Activated CD8-positive, alpha-beta T cell treated with anti-CD3 and anti-CD28 coated beads for 36 hours (primary cell): ENCODE results near the gene GCGR. TPM values are rescaled to one million over a fixed set of nuclear protein-coding genes. Genes with fewer than 3 reads are reported as not detected.

ENCODE experiments used
- ATAC-seq: fragments of 200-7000 bp; cut with Tn5 transposase; one replicate; pipeline ENCODE4 v1.10.0; 2021; ENCODE audit warnings: mild to moderate bottlenecking, moderate library complexity
- CTCF ChIA-PET: fragments of 350-600 bp; sonication (Branson Sonifier 250); formaldehyde crosslinking; loops from one replicate; lab custom pipeline; 2021; ENCODE audit warnings: antibody characterized with exemption; lab: Charles Lee
- POLR2A ChIA-PET: fragments of 350-600 bp; sonication (Branson Sonifier 250); formaldehyde crosslinking; loops from one replicate; lab custom pipeline; 2021; ENCODE audit warnings: antibody characterized with exemption; lab: Charles Lee
- DNase-seq: peaks from one replicate; pipeline ENCODE4 v3.0.0-alpha.2; 2020
- H3K27ac Mint-ChIP-seq: one replicate; pipeline ENCODE4 v1.8.0; 2021; ENCODE audit warnings: mild to moderate bottlenecking, mixed read lengths
- H3K27me3 Mint-ChIP-seq: one replicate; pipeline ENCODE4 v1.8.0; 2021; ENCODE audit warnings: mixed read lengths
- H3K36me3 Mint-ChIP-seq: one replicate; pipeline ENCODE4 v1.8.0; 2021; ENCODE audit warnings: low read depth, mixed read lengths
- H3K4me1 Mint-ChIP-seq: one replicate; pipeline ENCODE4 v1.8.0; 2021; ENCODE audit warnings: low read depth, mixed read lengths
- H3K4me3 Mint-ChIP-seq: one replicate; pipeline ENCODE4 v1.8.0; 2021; ENCODE audit warnings: mild to moderate bottlenecking, moderate library complexity, mixed read lengths
- H3K9me3 Mint-ChIP-seq: one replicate; pipeline ENCODE4 v1.8.0; 2021; ENCODE audit warnings: mixed read lengths
- intact Hi-C: fragments of 100-400 bp; cut with micrococcal nuclease; formaldehyde crosslinking; loops from one replicate; pipeline ENCODE4 v1.10.0; 2022
- total RNA-seq, 2 experiments: library from RNA; stranded (reverse); gene quantifications; one replicate each; pipeline ENCODE4 v1.2.3, GENCODE V29; 2021
- TF ChIP-seq, protein P1 (sequence below): fragments of 200-600 bp; IDR thresholded peaks from one replicate; pipeline ENCODE4 v1.8.0; 2022; ENCODE audit warnings: antibody characterized with exemption, mild to moderate bottlenecking

GCGR gene
- total RNA-seq, 2 experiments from 2014 or later = not detected

DNA sequence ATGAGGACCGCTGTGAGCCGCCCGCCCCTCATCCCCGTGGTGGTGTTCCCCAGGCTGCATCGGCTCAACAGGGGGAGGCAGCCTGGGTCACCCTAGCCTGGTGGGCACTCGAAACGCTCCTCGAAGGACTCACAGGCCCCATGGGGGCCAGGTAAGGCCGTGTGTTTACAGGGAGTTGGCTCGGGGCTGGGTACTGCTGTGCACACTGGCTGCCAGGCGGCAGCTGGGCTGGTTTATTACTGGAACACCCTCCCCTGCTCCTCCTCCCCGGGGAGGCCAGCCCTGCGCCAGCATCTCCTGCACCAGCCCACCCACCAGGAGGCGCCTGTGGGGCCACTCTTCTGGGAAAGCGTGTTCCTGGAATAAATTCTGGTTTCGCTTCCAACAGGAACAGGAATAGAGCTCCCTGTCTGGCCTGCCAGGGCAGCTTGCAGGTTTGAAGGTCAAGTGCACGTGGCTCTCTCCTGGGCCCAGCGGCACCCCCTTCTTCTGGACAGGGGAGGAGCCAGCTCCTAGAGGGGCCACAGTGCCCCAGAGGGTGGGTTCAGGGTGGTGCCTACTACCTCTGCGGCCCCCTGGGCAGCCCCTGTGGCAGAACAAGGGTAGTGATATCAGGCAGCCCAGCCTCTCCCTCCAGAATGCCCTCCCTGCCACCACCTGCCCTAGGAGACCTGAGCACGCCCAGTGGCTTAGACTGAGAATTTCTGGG is 17.8 kb downstream of the GCGR start:
- peak; percentile 52 for DNase-seq
- POLR2A ChIA-PET = interaction anchor here (1.2 kb wide), 1 partner anchor 14 kb away, joined by 4 read pairs; no protein-coding TSS in a partner anchor
- Mint-ChIP-seq H3K27ac (no peak overlapping the region), H3K36me3 (peaks cover 1% of the 10 kb centered on the region), H3K4me3 (no peak overlapping the region), H3K4me1 (peaks cover 6% of the 10 kb centered on the region), H3K27me3 (peaks cover 4% of the 10 kb centered on the region), H3K9me3 (no peaks in the 10 kb centered on the region)
- CTCF ChIA-PET = no interaction called here
- TF ChIP-seq, protein P1, sequence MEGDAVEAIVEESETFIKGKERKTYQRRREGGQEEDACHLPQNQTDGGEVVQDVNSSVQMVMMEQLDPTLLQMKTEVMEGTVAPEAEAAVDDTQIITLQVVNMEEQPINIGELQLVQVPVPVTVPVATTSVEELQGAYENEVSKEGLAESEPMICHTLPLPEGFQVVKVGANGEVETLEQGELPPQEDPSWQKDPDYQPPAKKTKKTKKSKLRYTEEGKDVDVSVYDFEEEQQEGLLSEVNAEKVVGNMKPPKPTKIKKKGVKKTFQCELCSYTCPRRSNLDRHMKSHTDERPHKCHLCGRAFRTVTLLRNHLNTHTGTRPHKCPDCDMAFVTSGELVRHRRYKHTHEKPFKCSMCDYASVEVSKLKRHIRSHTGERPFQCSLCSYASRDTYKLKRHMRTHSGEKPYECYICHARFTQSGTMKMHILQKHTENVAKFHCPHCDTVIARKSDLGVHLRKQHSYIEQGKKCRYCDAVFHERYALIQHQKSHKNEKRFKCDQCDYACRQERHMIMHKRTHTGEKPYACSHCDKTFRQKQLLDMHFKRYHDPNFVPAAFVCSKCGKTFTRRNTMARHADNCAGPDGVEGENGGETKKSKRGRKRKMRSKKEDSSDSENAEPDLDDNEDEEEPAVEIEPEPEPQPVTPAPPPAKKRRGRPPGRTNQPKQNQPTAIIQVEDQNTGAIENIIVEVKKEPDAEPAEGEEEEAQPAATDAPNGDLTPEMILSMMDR = peak; percentile 26
- intact Hi-C loops = no loop called here
- peak; percentile 70 for ATAC-seq

DNA sequence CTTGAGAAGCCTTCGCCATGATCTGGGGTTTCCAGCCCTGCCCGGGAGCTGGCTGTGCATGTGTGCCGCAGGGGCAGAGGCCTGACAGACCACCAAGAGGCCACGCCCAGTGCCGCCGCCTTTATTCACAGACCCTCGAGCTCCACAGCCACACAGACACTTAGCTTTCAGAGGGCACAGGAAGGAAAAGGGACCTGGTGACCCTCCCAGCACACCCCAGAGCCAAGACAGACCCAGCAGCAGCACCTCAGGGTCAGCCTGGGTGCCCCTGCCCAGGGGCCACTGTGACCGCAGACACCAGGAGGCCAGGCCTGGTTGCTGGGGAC is 18.3 kb downstream of the GCGR start:
- no peaks in the 10 kb centered on the region for H3K9me3 Mint-ChIP-seq
- POLR2A ChIA-PET = interaction anchor here (1.0 to 1.2 kb wide), 2 partner anchors 14 to 157 kb away, joined by 3 to 4 read pairs; no protein-coding TSS in a partner anchor
- CTCF ChIA-PET = no interaction called here
- no peak overlapping the region for H3K27ac Mint-ChIP-seq
- ATAC-seq (no peak), DNase-seq (no peak)
- intact Hi-C loops = no loop called here
- H3K4me3 Mint-ChIP-seq = no peak overlapping the region
- peaks cover 6% of the 10 kb centered on the region for H3K4me1 Mint-ChIP-seq
- TF ChIP-seq, protein P1 = no peak
- peaks cover 1% of the 10 kb centered on the region for H3K36me3 Mint-ChIP-seq
- H3K27me3 Mint-ChIP-seq = peaks cover 4% of the 10 kb centered on the region

- CTCF ChIA-PET = no interaction called here
- TF ChIP-seq, protein P1 = no peak
- DNase-seq = no peak
- intact Hi-C loops = no loop called here
- POLR2A ChIA-PET = interaction anchor here (1.0 kb wide), 1 partner anchor 158 kb away, joined by 3 read pairs; no protein-coding TSS in a partner anchor
- H3K9me3 Mint-ChIP-seq = no peaks in the 10 kb centered on the region
- H3K4me3 Mint-ChIP-seq = no peak overlapping the region
- H3K4me1 Mint-ChIP-seq = peaks cover 6% of the 10 kb centered on the region
- ATAC-seq = no peak
- H3K36me3 Mint-ChIP-seq = peaks cover 1% of the 10 kb centered on the region
- H3K27me3 Mint-ChIP-seq = no peaks in the 10 kb centered on the region
- no peak overlapping the region for H3K27ac Mint-ChIP-seq
These were observed 19.3 kb downstream of the GCGR start for GRCh38 chr17:81822996-81823819.

GRCh38 chr17:81823820-81824550 is 20.0 kb downstream of the GCGR start:
- TF ChIP-seq, protein P1 = no peak
- ChIA-PET POLR2A (interaction anchor here (0.8 kb wide), 1 partner anchor 9 kb away, joined by 3 read pairs; the partner anchor contains the start of gene MCRIP1), CTCF (no interaction called here)
- intact Hi-C loops = no loop called here
- peaks cover 1% of the 10 kb centered on the region for H3K36me3 Mint-ChIP-seq
- H3K4me3 Mint-ChIP-seq = no peak overlapping the region
- ATAC-seq (no peak), DNase-seq (no peak)
- no peak overlapping the region for H3K27ac Mint-ChIP-seq
- H3K27me3 Mint-ChIP-seq = no peaks in the 10 kb centered on the region
- H3K4me1 Mint-ChIP-seq = peaks cover 9% of the 10 kb centered on the region
- no peaks in the 10 kb centered on the region for H3K9me3 Mint-ChIP-seq
